ES-I3 (cell line): Measurements from ENCODE around the gene TRIM38.
"Not testable (repeated sequence)": the region's sequence is repeated elsewhere in the genome, so short reads cannot be mapped to it uniquely, and the experiment has no call there.

Experiments
- H3K36me3 ChIP-seq: 2 replicates; pipeline ENCODE4 v1.6.1; 2013; ENCODE audit warnings: mild to moderate bottlenecking, low read length, control low read depth, moderate library complexity; ENCODE audit not compliant: insufficient read depth
- H3K4me1 ChIP-seq: 2 replicates; pipeline ENCODE4 v1.6.1; 2013; ENCODE audit warnings: mild to moderate bottlenecking, control low read depth, low read length; ENCODE audit not compliant: insufficient read depth
- H3K9ac ChIP-seq: 2 replicates; pipeline ENCODE4 v1.6.1; 2013; ENCODE audit warnings: low read depth, mild to moderate bottlenecking, low read length, moderate library complexity
- H3K9me3 ChIP-seq: 2 replicates; pipeline ENCODE4 v1.6.1; 2013; ENCODE audit warnings: mild to moderate bottlenecking, low read length, moderate library complexity; ENCODE audit not compliant: control insufficient read depth, insufficient read depth

TRIM38 gene

GRCh38 chr6:25997921-25998320, 35.3 kb downstream of the TRIM38 start:
- Histone ChIP-seq H3K4me1 (peaks cover 36% of the 10 kb centered on the region), H3K9me3 (no peaks in the 10 kb centered on the region), H3K36me3 (peaks cover 7% of the 10 kb centered on the region; the same call in 1 of the 2 replicates), H3K9ac (no peak overlapping the region)

GRCh38 chr6:25998379-25998778, 35.8 kb downstream of the TRIM38 start:
- no peaks in the 10 kb centered on the region for H3K9me3 ChIP-seq
- no peak overlapping the region; the same call in 1 of the 2 replicates for H3K9ac ChIP-seq
- peaks cover 7% of the 10 kb centered on the region; the same call in 1 of the 2 replicates for H3K36me3 ChIP-seq
- H3K4me1 ChIP-seq: peaks cover 36% of the 10 kb centered on the region

- not testable (repeated sequence) for H3K9ac ChIP-seq, H3K9me3 ChIP-seq, H3K36me3 ChIP-seq
- peaks cover 36% of the 10 kb centered on the region for H3K4me1 ChIP-seq
Measured at GRCh38 chr6:25999225-25999624, 36.6 kb downstream of the TRIM38 start.

- H3K4me1 ChIP-seq: peaks cover 29% of the 10 kb centered on the region
- no peak overlapping the region for H3K9ac ChIP-seq
- H3K36me3 ChIP-seq: peaks cover 7% of the 10 kb centered on the region; the same call in 1 of the 2 replicates
- H3K9me3 ChIP-seq: no peaks in the 10 kb centered on the region
Measured at GRCh38 chr6:26000366-26001144, 38.0 kb downstream of the TRIM38 start.

- H3K9ac ChIP-seq: no peak overlapping the region
- 0 out of 2 replicates have a peak, but pooled peaks cover 3% of the 10 kb centered on the region for H3K36me3 ChIP-seq
- no peaks in the 10 kb centered on the region for H3K9me3 ChIP-seq
- H3K4me1 ChIP-seq: peaks cover 25% of the 10 kb centered on the region
Measured at GRCh38 chr6:26003102-26003694, 40.6 kb downstream of the TRIM38 start.

- H3K4me1 ChIP-seq: 0 out of 2 replicates have a peak, but pooled peaks cover 2% of the 10 kb centered on the region
- no peaks in the 10 kb centered on the region for H3K9me3 ChIP-seq
- no peak overlapping the region for H3K9ac ChIP-seq
- no peaks in the 10 kb centered on the region for H3K36me3 ChIP-seq
Measured at GRCh38 chr6:26006086-26006939, 43.7 kb downstream of the TRIM38 start.

- H3K9me3 ChIP-seq, H3K4me1 ChIP-seq, H3K9ac ChIP-seq, H3K36me3 ChIP-seq: not testable (repeated sequence)
Measured at GRCh38 chr6:26006940-26007305, 44.3 kb downstream of the TRIM38 start.

GRCh38 chr6:26008470-26008869, 45.9 kb downstream of the TRIM38 start:
- no peaks in the 10 kb centered on the region for H3K4me1 ChIP-seq
- no peaks in the 10 kb centered on the region for H3K9me3 ChIP-seq
- no peaks in the 10 kb centered on the region for H3K36me3 ChIP-seq
- no peak overlapping the region for H3K9ac ChIP-seq

GRCh38 chr6:26009817-26010216, 47.2 kb downstream of the TRIM38 start:
- Histone ChIP-seq H3K4me1 (no peaks in the 10 kb centered on the region), H3K36me3 (no peaks in the 10 kb centered on the region), H3K9ac (no peak overlapping the region), H3K9me3 (no peaks in the 10 kb centered on the region)

- Histone ChIP-seq H3K9ac (no peak overlapping the region), H3K9me3 (no peaks in the 10 kb centered on the region), H3K4me1 (peaks cover 7% of the 10 kb centered on the region; the same call in 1 of the 2 replicates), H3K36me3 (no peaks in the 10 kb centered on the region)
Measured at GRCh38 chr6:26012061-26012460, 49.5 kb downstream of the TRIM38 start.

- not testable (repeated sequence) for H3K9ac ChIP-seq
Measured at GRCh38 chr6:26014386-26014785, 51.8 kb downstream of the TRIM38 start.

GRCh38 chr6:26016245-26016962, 53.8 kb downstream of the TRIM38 start:
- H3K4me1 ChIP-seq: peaks cover 12% of the 10 kb centered on the region
- H3K36me3 ChIP-seq: no peaks in the 10 kb centered on the region
- H3K9ac ChIP-seq: peak overlapping the region; percentile 75
- no peaks in the 10 kb centered on the region for H3K9me3 ChIP-seq

More at GRCh38 chr6:26014386-26014785, 51.8 kb downstream of the TRIM38 start:
- H3K36me3 ChIP-seq, H3K9me3 ChIP-seq: not testable (repeated sequence)
- H3K4me1 ChIP-seq: peaks cover 12% of the 10 kb centered on the region

- Histone ChIP-seq H3K4me1 (peaks cover 12% of the 10 kb centered on the region), H3K36me3 (no peaks in the 10 kb centered on the region), H3K9me3 (no peaks in the 10 kb centered on the region), H3K9ac (peak overlapping the region; percentile 75)
Measured at GRCh38 chr6:26016963-26017631, 54.5 kb downstream of the TRIM38 start.

GRCh38 chr6:26017632-26017966, 55.0 kb downstream of the TRIM38 start:
- peaks cover 12% of the 10 kb centered on the region for H3K4me1 ChIP-seq
- no peaks in the 10 kb centered on the region for H3K9me3 ChIP-seq
- no peaks in the 10 kb centered on the region for H3K36me3 ChIP-seq
- H3K9ac ChIP-seq: peak overlapping the region; percentile 95
